GM12878 (cell line): ENCODE results near the gene DLGAP5. TPM values are rescaled to one million over a fixed set of nuclear protein-coding genes. Genes with fewer than 3 reads are reported as not detected.
A peak's percentile ranks its signal among the peaks of the same experiment; 100 is the strongest.

ENCODE experiments used
- BCL11A ChIP-seq: IDR thresholded peaks from 2 replicates; pipeline ENCODE4 v1.6.1; 2011; ENCODE audit warnings: low read depth, low read length
- BRCA1 ChIP-seq: IDR thresholded peaks from 2 replicates; pipeline ENCODE4 v1.6.1; 2011; ENCODE audit warnings: low read depth, low read length, improper control_type of control experiment
- CBX5 ChIP-seq: sonication (generic); IDR thresholded peaks from 2 replicates; pipeline ENCODE4 v1.6.1; 2016; ENCODE audit warnings: low read depth, moderate library complexity, mild to moderate bottlenecking, inconsistent platforms
- CHD1 ChIP-seq: IDR thresholded peaks from 2 replicates; pipeline ENCODE4 v1.6.1; 2012; ENCODE audit warnings: low read depth, low read length, improper control_type of control experiment
- EGR1 ChIP-seq, 2 experiments: IDR thresholded peaks; 1 replicate in 1 of 2; 2 replicates in 1 of 2; pipeline ENCODE4 v1.6.1; 2011 to 2012; ENCODE audit warnings: low read depth in 2 of 2, low read length in 2 of 2, borderline replicate concordance in 1 of 2, mild to moderate bottlenecking in 1 of 2, moderate library complexity in 1 of 2
- KAT2A ChIP-seq: conservative IDR thresholded peaks from 2 replicates; pipeline ENCODE4 v1.6.1; 2011; ENCODE audit warnings: low read depth, low read length; ENCODE audit not compliant: control insufficient read depth
- MTA3 ChIP-seq: IDR thresholded peaks from 2 replicates; pipeline ENCODE4 v1.6.1; 2012; ENCODE audit warnings: low read length, inconsistent platforms, borderline replicate concordance
- SREBF1 ChIP-seq: IDR thresholded peaks from 2 replicates; pipeline ENCODE4 v1.6.1; 2012; ENCODE audit warnings: mild to moderate bottlenecking, low read length
- SREBF2 ChIP-seq: IDR thresholded peaks from 2 replicates; pipeline ENCODE4 v1.6.1; 2012; ENCODE audit warnings: mild to moderate bottlenecking, low read length
- TBL1XR1 ChIP-seq: IDR thresholded peaks from 2 replicates; pipeline ENCODE4 v1.6.1; 2012; ENCODE audit warnings: low read depth, low read length, improper control_type of control experiment
- TCF12 ChIP-seq: IDR thresholded peaks from 2 replicates; pipeline ENCODE4 v1.6.1; 2011; ENCODE audit warnings: low read depth, mild to moderate bottlenecking, low read length
- YBX1 ChIP-seq: fragments of 450-650 bp; IDR thresholded peaks from 2 replicates; pipeline ENCODE4 v1.6.1; 2016; ENCODE audit warnings: antibody characterized with exemption
- ZBED1 ChIP-seq: IDR thresholded peaks from 2 replicates; pipeline ENCODE4 v1.6.1; 2016; ENCODE audit warnings: borderline replicate concordance
- ZNF207 ChIP-seq: fragments of 450-650 bp; IDR thresholded peaks from 2 replicates; pipeline ENCODE4 v1.6.1; 2014; ENCODE audit warnings: antibody characterized with exemption, mild to moderate bottlenecking, borderline replicate concordance
- ZNF274 ChIP-seq: IDR thresholded peaks from one replicate; pipeline ENCODE4 v1.8.0; 2011; ENCODE audit not compliant: insufficient read length, insufficient read depth
- polyA plus RNA-seq, 11 experiments: library from polyadenylated mRNA; depleted of rRNA in 4 of 11; unstranded in 6 of 11; stranded (reverse) in 5 of 11; fragments of >200 nt; fragmentation: Nextera tagmentation in 4 of 11; fragmentation: Illumina TruSeq in 1 of 11; extraction: Ambion mirVana in 4 of 11; extraction: Trizol in 1 of 11; gene quantifications; 1 replicate in 1 of 11; 2 replicates in 10 of 11; pipeline versions ENCODE4 v1.2.1 to v1.2.3, GENCODE V29; 2011 to 2016; ENCODE audit warnings: inconsistent platforms in 2 of 11, missing spikeins in 2 of 11, low read depth in 1 of 11
- total RNA-seq, 4 experiments: library from RNA; depleted of rRNA in 3 of 4; stranded (reverse); fragments of >200 nt in 3 of 4; fragmentation: Illumina TruSeq in 1 of 4; extraction: Trizol in 1 of 4; gene quantifications; 2 replicates each; pipeline versions ENCODE4 v1.2.1 to v1.2.3, GENCODE V29; 2013 to 2021
- TF ChIP-seq, protein P1 (sequence below): fragments of 450-650 bp; formaldehyde crosslinking; IDR thresholded peaks from 2 replicates; pipeline ENCODE4 v1.4.0; 2020; ENCODE audit warnings: mild to moderate bottlenecking, moderate library complexity

The DLGAP5 gene
- total and polyA plus RNA-seq, 10 of the 15 experiments (the other 5 are each of a cell fraction or from before 2014, with no cell fraction given), result 40.9 to 106 (median 67.6) TPM

DNA sequence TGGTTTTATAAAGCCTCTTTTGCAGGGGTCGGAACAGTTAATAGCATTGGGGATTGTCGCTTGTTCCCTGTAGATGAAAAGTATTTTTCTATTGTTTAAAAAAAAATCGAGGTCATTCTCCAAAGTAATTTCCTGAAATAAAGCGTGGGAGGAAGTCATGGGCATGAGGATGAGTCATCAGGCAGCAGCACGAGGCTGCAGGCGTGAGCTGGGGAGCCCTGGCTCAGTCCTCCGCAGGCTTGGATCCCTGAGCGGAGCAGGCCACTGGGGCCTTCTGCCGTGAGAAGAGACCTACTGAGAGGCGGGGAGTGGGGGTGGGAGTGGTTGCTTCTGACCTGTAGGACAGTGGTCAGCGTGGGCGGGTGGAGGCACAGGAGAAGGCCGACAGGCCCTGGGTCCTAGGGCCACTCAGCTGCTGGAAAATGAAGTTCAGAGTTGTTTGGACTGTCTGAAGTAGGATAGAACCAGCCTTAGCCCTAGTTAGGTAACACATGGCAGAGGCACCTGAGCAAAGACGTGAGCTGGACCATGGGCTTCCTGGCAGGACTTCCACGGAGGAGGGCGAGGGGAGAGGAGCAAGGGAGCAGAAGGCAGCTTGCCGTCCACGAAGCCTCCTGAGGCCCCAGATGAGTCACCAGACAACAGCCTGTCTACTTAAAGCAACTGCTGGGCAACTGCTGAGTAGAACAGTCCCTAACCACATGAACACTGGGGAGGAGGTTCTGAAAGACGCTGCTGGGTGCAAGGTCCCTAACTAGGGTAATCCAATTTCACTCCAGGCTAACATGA lies 83.4 kb downstream of the DLGAP5 start (continued):
- TF ChIP-seq CBX5 (peak; percentile 49; the same call in 1 of the 2 replicates), ZNF274 (no peak), KAT2A (no peak), TCF12 (no peak), SREBF1 (no peak), BCL11A (0 out of 2 replicates have a peak, but pooled peaks have one; percentile 4), MTA3 (no peak), YBX1 (no peak), EGR1 (IDR thresholded peaks at IDR 0.05; ENCODE audit: borderline replicate concordance in 1 of 2, low read depth in 2 of 2, low read length in 2 of 2) (no peak), BRCA1 (no peak), TBL1XR1 (no peak), SREBF2 (no peak), CHD1 (no peak), ZNF207 (no peak), ZBED1 (no peak)
- TF ChIP-seq, protein P1, sequence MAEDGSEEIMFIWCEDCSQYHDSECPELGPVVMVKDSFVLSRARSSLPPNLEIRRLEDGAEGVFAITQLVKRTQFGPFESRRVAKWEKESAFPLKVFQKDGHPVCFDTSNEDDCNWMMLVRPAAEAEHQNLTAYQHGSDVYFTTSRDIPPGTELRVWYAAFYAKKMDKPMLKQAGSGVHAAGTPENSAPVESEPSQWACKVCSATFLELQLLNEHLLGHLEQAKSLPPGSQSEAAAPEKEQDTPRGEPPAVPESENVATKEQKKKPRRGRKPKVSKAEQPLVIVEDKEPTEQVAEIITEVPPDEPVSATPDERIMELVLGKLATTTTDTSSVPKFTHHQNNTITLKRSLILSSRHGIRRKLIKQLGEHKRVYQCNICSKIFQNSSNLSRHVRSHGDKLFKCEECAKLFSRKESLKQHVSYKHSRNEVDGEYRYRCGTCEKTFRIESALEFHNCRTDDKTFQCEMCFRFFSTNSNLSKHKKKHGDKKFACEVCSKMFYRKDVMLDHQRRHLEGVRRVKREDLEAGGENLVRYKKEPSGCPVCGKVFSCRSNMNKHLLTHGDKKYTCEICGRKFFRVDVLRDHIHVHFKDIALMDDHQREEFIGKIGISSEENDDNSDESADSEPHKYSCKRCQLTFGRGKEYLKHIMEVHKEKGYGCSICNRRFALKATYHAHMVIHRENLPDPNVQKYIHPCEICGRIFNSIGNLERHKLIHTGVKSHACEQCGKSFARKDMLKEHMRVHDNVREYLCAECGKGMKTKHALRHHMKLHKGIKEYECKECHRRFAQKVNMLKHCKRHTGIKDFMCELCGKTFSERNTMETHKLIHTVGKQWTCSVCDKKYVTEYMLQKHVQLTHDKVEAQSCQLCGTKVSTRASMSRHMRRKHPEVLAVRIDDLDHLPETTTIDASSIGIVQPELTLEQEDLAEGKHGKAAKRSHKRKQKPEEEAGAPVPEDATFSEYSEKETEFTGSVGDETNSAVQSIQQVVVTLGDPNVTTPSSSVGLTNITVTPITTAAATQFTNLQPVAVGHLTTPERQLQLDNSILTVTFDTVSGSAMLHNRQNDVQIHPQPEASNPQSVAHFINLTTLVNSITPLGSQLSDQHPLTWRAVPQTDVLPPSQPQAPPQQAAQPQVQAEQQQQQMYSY (CRISPR knock-in tag), result no peak
